HG02798 (cell line): ENCODE data around the gene ATP8A2.

Source experiments
- ATAC-seq: cut with Tn5 transposase; IDR thresholded peaks from one replicate; pipeline ENCODE4 v1.9.1; 2021; ENCODE audit warnings: mild to moderate bottlenecking; ENCODE audit not compliant: unreplicated experiment, poor library complexity

The ATP8A2 gene

DNA sequence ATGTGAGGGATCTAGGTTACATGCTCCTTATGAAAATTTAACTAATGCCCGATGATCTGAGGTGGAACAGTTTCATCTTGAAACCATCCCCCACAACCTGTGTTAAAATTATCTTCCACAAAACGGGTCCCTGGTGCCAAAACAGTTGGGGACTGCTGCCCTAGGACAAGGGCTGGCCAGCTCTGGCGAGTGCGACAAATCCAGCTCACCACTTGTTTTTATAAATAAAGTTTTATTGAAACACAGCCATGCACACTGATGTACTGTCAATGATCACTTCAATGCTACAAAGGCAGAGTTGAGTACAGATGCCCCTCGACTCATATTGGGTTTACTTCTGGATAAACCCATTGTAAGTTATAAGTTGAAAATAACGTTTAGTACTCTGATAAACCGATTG, 235.3 kb downstream of the ATP8A2 start:
- ATAC-seq, result no peak

DNA sequence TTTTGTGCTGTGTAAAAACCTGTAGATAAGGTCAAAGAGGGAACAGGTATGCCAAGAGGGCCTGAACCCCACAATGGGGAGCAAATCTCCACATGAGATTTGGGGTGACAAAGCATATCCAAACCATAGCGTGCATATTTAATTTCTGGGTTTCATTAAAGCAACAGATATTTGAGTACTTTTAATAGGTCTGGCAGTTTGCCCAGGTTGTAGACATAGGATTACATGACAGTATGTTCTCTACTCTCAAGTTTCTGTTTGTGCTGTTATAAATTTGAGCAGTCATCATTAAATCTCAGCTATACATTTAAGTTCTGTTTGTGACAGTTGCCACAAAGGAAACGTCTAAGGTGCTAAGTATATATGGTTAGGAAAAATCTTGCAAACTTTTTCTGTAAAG, 236.4 kb downstream of the ATP8A2 start:
- no peak for ATAC-seq

GRCh38 chr13:25616674-25617073, 244.9 kb downstream of the ATP8A2 start:
- no peak for ATAC-seq

- no peak for ATAC-seq
These were observed 248.1 kb downstream of the ATP8A2 start for GRCh38 chr13:25619897-25620296.

- no peak for ATAC-seq
These were observed 253.6 kb downstream of the ATP8A2 start for GRCh38 chr13:25625414-25625813.

DNA sequence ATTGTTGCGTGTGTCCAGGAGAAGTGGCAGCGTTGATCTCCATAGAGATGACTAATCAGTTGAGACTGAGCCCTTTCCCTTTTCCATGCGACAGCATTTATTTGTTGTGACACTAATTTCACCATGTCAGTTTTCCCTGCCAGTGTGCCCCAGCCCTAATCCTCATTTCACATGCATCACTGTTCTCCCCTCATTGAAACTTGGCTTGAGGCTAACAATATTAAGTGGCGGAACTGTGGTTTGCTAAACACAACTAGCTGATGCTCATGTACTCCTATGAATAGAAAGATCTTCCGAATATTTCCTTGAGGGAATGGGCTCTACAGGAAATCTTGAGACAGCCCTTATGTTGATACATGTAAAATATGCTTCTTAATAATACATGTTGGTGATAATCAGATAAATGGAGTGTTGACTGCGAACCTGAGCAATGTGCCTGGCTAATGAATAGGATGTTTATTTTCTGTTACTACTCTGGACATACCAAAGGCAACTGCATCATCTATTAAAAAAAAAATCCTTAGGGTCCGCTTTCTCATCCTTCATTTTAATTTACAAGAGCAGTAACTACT, 258.6 kb downstream of the ATP8A2 start:
- no peak for ATAC-seq

DNA sequence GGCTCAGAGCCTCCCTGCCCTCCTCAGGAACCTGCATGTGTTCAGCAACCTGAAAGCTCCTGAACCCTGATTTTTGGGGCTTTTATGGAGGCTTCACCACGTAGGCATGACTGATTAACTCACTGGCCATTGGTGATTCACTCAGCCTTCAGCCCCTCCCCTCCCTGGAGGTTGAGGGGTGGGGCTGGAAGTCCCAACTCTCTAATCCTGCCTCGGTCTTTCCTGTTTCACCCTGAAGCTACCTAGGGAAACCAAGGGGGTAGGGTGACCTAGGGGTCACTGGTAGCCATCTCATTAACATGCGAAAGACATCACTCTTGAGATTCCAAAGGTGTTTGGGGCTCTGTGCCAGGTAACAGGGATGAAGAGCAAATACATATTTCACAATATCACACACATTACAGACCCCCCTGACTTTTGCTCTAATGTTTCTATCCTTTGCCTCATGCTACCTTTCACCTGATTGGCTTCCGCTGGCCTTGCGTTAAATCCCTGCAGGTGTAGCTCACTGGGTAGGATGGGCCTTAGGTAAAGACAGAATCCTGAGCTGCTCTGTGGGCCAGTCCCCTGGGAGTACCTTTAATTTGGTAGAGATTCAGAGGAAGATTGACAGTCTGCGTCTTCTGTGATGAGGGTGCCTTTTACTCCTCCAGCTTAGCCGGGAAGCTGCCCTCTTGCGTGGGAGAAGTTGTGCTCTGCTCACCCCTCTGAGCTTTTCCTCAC, 260.6 kb downstream of the ATP8A2 start:
- no peak for ATAC-seq

GRCh38 chr13:25633093-25633492, 261.3 kb downstream of the ATP8A2 start:
- no peak for ATAC-seq

DNA sequence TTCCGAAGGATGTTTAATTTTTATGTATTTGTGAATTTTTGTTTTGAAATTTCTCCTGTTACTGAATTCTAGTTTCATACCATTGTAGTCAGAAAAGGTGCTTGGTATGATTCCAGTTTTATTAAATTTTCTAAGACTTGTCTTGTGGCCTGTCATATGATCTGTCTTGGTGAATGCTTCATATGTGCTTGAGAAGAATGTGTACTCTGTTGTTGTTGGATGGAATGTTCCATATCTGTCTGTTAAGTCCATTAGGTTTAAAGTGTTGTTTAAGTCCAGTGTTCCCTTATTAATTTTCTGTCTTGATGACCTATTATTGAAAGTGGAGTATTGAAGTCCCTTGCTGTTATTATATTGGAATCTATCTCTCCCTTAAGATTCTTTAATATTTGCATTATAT, 273.9 kb downstream of the ATP8A2 start:
- ATAC-seq, result no peak

DNA sequence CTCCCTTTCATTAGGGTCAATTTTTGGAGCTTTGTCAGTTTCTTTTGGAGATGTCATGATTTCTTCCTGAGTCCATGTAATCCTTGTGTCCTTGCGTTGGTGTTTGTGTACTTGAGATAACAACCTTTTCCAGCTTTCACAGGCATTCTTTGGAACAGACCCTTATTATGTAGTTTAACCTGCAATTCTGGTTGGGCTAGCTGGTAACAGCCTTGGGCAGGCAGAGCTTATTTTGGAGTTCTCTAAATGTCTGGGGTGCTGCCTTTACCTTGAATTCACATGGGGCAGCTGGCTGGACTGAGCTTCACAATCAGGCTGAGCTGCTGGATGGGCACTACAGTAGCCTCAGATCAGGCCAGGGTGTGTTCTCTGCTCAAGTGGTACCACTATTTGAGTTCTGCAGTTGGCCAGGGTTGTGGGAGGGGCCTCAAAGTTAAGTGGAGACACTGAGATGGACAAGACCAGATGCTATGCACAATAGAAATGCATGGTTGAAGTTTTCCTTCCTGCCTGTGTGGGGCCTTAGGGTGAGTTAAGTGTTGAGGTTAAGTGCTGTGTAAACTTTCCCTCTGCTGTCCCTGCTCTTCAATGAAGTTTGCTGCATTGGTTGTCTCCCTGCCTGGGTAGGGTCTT, 277.3 kb downstream of the ATP8A2 start:
- ATAC-seq, result no peak

DNA sequence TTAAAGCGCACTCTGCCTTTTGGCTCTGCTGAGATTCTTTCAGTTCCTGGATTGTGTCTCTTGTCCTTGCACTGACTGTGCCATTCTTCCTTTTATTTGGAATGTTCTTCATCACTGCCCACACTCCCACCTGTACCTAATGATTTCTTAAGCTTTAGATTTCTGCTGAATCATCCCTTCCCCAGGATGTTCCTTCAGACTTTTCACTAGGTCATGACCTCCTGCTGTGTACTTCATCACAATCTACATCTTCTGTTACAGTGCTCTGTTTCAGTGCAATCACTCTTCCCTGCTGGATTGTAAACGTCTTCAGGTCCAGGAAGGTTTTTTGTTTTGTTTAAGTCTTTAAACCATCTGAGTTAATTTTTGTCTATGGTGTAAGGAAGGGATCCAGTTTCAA, 281.0 kb downstream of the ATP8A2 start:
- ATAC-seq, result no peak

DNA sequence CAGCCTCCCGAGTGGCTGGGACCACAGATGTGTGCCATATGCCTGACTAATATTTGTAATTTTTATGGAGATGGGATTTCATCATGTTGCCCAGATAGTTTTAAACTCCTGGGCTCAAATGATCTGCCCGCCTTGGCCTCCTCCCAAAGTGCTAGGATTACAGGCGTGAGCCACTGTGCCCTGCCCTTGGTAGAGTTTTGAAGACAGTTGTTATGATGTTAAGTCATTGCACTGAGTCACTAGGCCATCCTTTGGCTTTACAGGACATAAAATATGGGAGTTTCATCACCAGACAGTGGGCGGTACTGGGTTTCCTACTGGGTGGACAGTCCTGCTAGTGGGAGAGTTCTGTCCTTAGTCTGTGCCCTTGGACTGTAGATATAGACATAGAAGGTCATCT, 282.5 kb downstream of the ATP8A2 start:
- ATAC-seq, result no peak

- ATAC-seq, result no peak
These were observed 285.4 kb downstream of the ATP8A2 start for GRCh38 chr13:25657157-25657556.

DNA sequence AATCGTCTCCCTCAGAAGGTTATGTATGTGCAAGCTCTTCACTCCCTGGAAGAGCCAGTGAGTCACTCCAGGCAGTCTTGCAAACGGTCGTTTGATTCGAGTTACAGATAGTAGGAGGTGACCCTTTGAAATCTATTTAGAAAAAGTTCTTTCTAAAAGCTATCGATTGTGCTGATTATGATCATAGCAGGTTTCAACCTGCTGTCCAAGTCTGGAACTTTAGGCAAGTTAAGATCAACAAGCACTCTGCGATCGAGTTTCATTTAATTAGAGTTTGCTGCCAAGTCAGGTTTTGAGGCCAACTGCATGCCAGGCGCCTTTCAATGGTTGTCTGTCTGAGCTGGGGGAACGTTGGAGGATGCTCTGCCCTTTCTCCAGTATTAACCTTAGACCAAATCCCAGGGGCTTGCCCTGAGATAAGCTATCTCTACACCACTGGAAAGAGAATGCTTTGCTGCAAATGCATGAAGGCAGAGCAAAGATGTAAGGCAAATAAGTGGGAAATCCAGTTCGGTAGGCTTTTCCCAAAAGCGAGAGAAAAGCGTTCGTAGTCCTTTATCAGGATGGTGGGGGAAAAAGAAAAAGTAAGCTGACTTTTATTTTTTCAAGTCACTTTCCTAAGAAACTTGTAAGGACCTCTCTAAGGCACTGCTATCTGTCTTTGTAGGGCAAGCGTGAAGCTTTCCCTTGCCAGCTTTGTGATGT, 287.5 kb downstream of the ATP8A2 start:
- no peak for ATAC-seq

DNA sequence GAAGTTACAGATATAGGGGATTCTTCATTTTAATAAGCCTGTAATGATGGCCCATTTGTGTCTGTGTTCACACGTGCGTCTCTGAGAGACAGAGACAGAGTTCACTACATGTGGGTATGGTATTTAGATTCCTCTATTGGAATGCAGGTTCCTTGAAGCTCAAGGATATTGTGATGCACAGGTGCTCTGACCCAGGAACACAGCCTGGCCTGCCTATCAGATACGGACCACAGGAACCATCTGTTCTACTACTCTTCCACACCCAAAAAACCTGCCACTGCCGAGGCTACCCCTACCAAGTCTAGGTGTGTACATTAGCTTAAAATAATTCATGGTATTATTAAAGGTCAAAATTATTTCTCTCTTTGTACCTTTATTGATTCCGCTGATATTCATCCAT, 289.2 kb downstream of the ATP8A2 start:
- no peak for ATAC-seq

- no peak for ATAC-seq
These were observed 290.7 kb downstream of the ATP8A2 start for GRCh38 chr13:25662516-25662915.

DNA sequence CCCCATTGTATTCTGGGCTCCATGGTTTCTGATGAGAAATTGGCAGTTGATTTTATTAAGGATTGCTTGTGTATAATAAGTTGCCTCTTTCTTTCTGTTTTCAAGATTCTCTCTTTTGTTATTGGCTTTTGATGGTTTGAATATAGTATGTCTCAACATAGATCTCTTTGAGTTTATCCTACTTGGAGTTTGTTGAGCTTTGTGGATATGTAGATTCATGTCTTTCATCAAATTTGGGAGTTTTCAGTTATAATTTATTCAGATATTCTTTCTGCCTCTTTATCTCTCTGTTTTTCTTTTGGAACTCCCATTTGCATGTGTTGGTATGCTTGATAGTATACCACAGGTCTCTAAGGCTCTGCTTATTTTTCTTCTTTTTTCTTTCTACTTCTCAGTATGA, 296.6 kb downstream of the ATP8A2 start:
- ATAC-seq, result no peak

- no peak for ATAC-seq
These were observed 301.9 kb downstream of the ATP8A2 start for GRCh38 chr13:25673711-25674110.

- ATAC-seq, result no peak
These were observed 302.6 kb downstream of the ATP8A2 start for GRCh38 chr13:25674371-25674770.

DNA sequence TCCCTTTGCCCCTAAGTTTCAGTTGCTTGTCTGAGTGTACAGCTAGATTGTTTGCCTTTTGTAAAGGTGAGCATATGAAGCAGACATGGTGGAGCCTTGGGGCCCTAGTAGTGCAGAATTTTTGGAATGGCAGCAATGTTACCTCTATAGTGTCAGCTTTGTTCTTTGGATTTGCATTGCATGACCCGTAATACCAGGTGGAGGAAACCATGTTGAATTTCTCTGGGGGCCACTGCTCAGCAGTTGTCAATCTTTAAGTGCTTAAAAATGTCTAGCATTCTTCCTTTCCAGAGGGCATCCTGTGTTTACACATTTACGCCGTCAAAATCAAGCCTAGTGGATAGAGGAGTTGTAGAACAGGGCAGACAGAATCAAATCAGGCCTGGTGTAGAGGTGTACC, 303.3 kb downstream of the ATP8A2 start:
- ATAC-seq, result no peak

GRCh38 chr13:25677956-25678355, 306.2 kb downstream of the ATP8A2 start:
- no peak for ATAC-seq
